Mesodermal cell (in vitro differentiated cells): ENCODE measurements around the gene SLC25A2.
A peak's percentile ranks its signal among the peaks of the same experiment; 100 is the strongest.
"Not testable (repeated sequence)": the region's sequence is repeated elsewhere in the genome, so short reads cannot be mapped to it uniquely, and the experiment has no call there.

Source experiments
- H3K27ac ChIP-seq: 2 replicates; pipeline ENCODE4 v1.7.0; 2013; ENCODE audit warnings: mild to moderate bottlenecking, low read depth, low read length, moderate library complexity; ENCODE audit not compliant: severe bottlenecking
- H3K36me3 ChIP-seq: 2 replicates; pipeline ENCODE4 v1.7.1; 2013; ENCODE audit warnings: mild to moderate bottlenecking, low read length, moderate library complexity; ENCODE audit not compliant: control insufficient read depth, insufficient read depth
- H3K4me1 ChIP-seq: one replicate; pipeline ENCODE4 v1.7.1; 2013; ENCODE audit warnings: mild to moderate bottlenecking, low read length; ENCODE audit not compliant: insufficient read depth, control insufficient read depth, poor library complexity, severe bottlenecking
- H3K4me3 ChIP-seq: 2 replicates; pipeline ENCODE4 v1.7.0; 2013; ENCODE audit warnings: low read length, control low read depth, mild to moderate bottlenecking; ENCODE audit not compliant: insufficient read depth, poor library complexity, severe bottlenecking; ENCODE audit errors: extremely low read depth
- H3K9me3 ChIP-seq: 2 replicates; pipeline ENCODE4 v1.7.1; 2013; ENCODE audit warnings: mild to moderate bottlenecking, low read length, moderate library complexity; ENCODE audit not compliant: control insufficient read depth
- WGBS, 2 experiments: methylation state at CpG; one replicate each; pipeline ENCODE4 v1.1.5; 2013; ENCODE audit warnings: missing lambda C conversion rate in 2 of 2; ENCODE audit not compliant: insufficient coverage in 2 of 2; 5-methylcytosine and 5-hydroxymethylcytosine counted together

Gene SLC25A2

DNA sequence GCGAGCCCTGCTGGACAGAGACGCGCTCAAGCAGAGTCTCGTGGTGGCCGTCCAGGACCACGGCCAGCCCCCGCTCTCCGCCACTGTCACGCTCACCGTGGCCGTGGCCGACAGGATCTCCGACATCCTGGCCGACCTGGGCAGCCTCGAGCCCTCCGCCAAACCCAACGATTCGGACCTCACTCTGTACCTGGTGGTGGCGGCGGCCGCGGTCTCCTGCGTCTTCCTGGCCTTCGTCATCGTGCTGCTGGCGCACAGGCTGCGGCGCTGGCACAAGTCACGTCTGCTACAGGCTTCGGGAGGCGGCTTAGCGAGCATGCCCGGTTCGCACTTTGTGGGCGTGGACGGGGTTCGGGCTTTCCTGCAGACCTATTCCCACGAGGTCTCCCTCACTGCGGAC is 28.7 kb upstream of the SLC25A2 start:
- H3K4me1 ChIP-seq, H3K36me3 ChIP-seq, H3K27ac ChIP-seq, H3K4me3 ChIP-seq: not testable (repeated sequence)
- H3K9me3 ChIP-seq, result peaks cover 20% of the 10 kb centered on the region
- 96 to 98% methylated on average over 22 to 34 of the region's 39 CpGs for WGBS, 2 experiments

GRCh38 chr5:141330299-141331080 is 26.6 kb upstream of the SLC25A2 start, which contains the start of gene PCDHGA1:
PCDHGA1 (plus strand) TSS chr5:141330514.
- Histone ChIP-seq H3K4me1 (no peaks in the 10 kb centered on the region), H3K27ac (no peak within 1 kb of the TSS), H3K4me3 (no peak within 1 kb of the TSS), H3K36me3 (no peaks in the 10 kb centered on the region), H3K9me3 (peaks cover 20% of the 10 kb centered on the region)
- 87 to 89% methylated on average over 10 to 17 of the region's 21 CpGs for WGBS, 2 experiments

DNA sequence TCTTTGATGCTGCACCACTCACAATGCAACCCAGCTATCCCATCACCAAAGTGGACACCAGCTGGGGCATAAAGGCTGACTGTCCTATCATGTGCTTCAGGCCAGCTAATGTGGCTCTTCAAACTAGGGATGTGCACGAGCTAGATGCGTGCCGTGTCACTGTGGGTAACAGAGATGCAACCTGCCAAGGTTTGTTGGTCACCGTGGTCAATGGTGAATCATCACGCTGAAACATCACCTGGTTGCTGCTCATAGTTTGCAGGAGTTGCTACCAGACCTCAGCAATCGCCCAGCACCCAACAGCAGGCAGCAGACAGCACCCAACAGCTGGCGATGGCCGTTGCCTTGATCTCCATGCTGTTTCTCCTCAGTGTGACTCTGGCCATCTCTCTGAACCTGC is 24.4 kb upstream of the SLC25A2 start:
- 87 to 91% methylated on average over 8 of the region's 8 CpGs for WGBS, 2 experiments
- Histone ChIP-seq H3K27ac (no peak overlapping the region), H3K4me1 (no peaks in the 10 kb centered on the region)

GRCh38 chr5:141326088-141326854 is 22.4 kb upstream of the SLC25A2 start:
- Histone ChIP-seq H3K27ac (no peak overlapping the region), H3K36me3 (no peaks in the 10 kb centered on the region), H3K9me3 (peaks cover 20% of the 10 kb centered on the region), H3K4me1 (no peaks in the 10 kb centered on the region), H3K4me3 (no peak overlapping the region)
- 75 to 77% methylated on average over 23 of the region's 27 CpGs for WGBS, 2 experiments

More for the DNA sequence above, 24.4 kb upstream of the SLC25A2 start:
- Histone ChIP-seq H3K36me3 (no peaks in the 10 kb centered on the region), H3K4me3 (no peak overlapping the region), H3K9me3 (peaks cover 17% of the 10 kb centered on the region)

- Histone ChIP-seq H3K9me3 (peaks cover 34% of the 10 kb centered on the region), H3K27ac (no peak overlapping the region), H3K36me3 (peaks cover 26% of the 10 kb centered on the region), H3K4me1 (no peaks in the 10 kb centered on the region), H3K4me3 (no peak overlapping the region)
- WGBS, 2 experiments, result 78 to 100% methylated on average over 1 of the region's 3 CpGs
Observed at GRCh38 chr5:141322261-141322660, 18.4 kb upstream of the SLC25A2 start.

GRCh38 chr5:141320225-141321169 is 16.6 kb upstream of the SLC25A2 start, which contains the start of gene TAF7:
TAF7 (minus strand) TSS chr5:141320784; CDS start chr5:141320044, 740 bp downstream.
- Histone ChIP-seq H3K4me1 (no peaks in the 10 kb centered on the region), H3K4me3 (peak within 1 kb of the TSS; percentile 69), H3K9me3 (peaks cover 36% of the 10 kb centered on the region), H3K27ac (peak within 1 kb of the TSS; percentile 98), H3K36me3 (peaks cover 43% of the 10 kb centered on the region)
- 2 to 5% methylated on average over 56 to 64 of the region's 67 CpGs for WGBS, 2 experiments

GRCh38 chr5:141319699-141320098 is 15.8 kb upstream of the SLC25A2 start:
- H3K27ac ChIP-seq, result peak overlapping the region; percentile 11
- H3K4me3 ChIP-seq, result peak overlapping the region; percentile 69
- peaks cover 44% of the 10 kb centered on the region for H3K9me3 ChIP-seq
- no peaks in the 10 kb centered on the region for H3K4me1 ChIP-seq
- H3K36me3 ChIP-seq, result peaks cover 46% of the 10 kb centered on the region
- WGBS, 2 experiments, result 80 to 90% methylated on average over 4 to 5 of the region's 5 CpGs

GRCh38 chr5:141319202-141319601 is 15.4 kb upstream of the SLC25A2 start:
- WGBS, 2 experiments, result 93 to 95% methylated on average over 6 of the region's 6 CpGs

GRCh38 chr5:141316963-141317362 is 13.1 kb upstream of the SLC25A2 start:
- WGBS, 2 experiments, result 93 to 100% methylated on average over 2 of the region's 4 CpGs
- Histone ChIP-seq H3K9me3 (peaks cover 42% of the 10 kb centered on the region), H3K36me3 (peaks cover 57% of the 10 kb centered on the region)
- H3K4me3 ChIP-seq, H3K27ac ChIP-seq, H3K4me1 ChIP-seq: not testable (repeated sequence)

More at GRCh38 chr5:141319202-141319601, 15.4 kb upstream of the SLC25A2 start:
- Histone ChIP-seq H3K4me1 (no peaks in the 10 kb centered on the region), H3K27ac (no peak overlapping the region), H3K36me3 (peaks cover 48% of the 10 kb centered on the region), H3K4me3 (peak overlapping the region; percentile 69), H3K9me3 (peaks cover 47% of the 10 kb centered on the region)

DNA sequence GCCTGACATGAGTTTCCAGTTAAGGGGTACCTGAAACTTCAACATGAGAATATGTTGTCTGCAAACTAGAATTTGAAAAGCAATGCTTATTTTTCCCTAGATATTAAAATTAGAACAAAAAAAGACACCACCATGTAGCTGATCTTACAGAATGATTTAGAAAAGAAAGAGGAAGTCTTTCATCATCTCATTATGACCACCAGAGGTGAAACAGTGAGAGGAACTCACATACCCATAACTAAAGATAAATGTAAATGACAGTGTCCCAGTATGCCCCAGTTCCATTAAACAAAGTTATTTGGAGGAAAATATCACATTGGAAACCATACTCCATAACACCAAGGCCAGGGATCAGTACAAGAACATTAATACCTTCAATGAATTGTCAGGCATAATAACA is 9.9 kb upstream of the SLC25A2 start:
- Histone ChIP-seq H3K36me3 (peaks cover 45% of the 10 kb centered on the region), H3K4me3 (no peak overlapping the region), H3K4me1 (no peaks in the 10 kb centered on the region), H3K27ac (no peak overlapping the region), H3K9me3 (peaks cover 23% of the 10 kb centered on the region)
